Measurements from ENCODE around the gene PARD3B. TPM values are rescaled to one million over a fixed set of nuclear protein-coding genes. Genes with fewer than 3 reads are reported as not detected.

Gene PARD3B
- total and polyA plus RNA-seq, 2 of the 13 experiments (the other 11 are each of a cell fraction or from before 2014, with no cell fraction given), result 0.71 to 2.3 TPM

GRCh38 chr2:204876311-204876710 is 331.0 kb downstream of the PARD3B start:
- ChIA-PET POLR2A (no interaction called here), CTCF (ENCODE audit: low intra/inter-chr PET ratio, low total read pairs) (no interaction called here)
- FAIRE-seq, result no peak
- no peak for DNase-seq (ENCODE audit: low spot score)
- no peak overlapping the region for H3K4me2 ChIP-seq (ENCODE audit: low read depth, low read length)
- H3K4me3 ChIP-seq (replicated peaks in 1 of 3; ENCODE audit: insufficient read depth in 1 of 3, low read depth in 2 of 3, low read length in 3 of 3), result no peak overlapping the region
- H3K36me3 ChIP-seq (replicated peaks in 1 of 2; ENCODE audit: control insufficient read depth in 1 of 2, insufficient read depth in 2 of 2, low read length in 2 of 2), result no peaks in the 10 kb centered on the region
- no peak for ATAC-seq
- peaks cover 16% of the 10 kb centered on the region; the same call in 1 of the 2 replicates for H3K9me3 ChIP-seq (ENCODE audit: low read length)
- no TSS peak for BruUV-seq (replicated peaks)
- no peak overlapping the region for H3K27ac ChIP-seq (ENCODE audit: extremely low read length, insufficient read depth, low read length)
- no peaks in the 10 kb centered on the region for H4K20me1 ChIP-seq (ENCODE audit: insufficient read depth, low read length)
- H3K9ac ChIP-seq (ENCODE audit: insufficient read depth, low read depth, low read length), result no peak overlapping the region
- H3K4me1 ChIP-seq (ENCODE audit: insufficient read depth, low read length), result no peaks in the 10 kb centered on the region
- 34% methylated on average over 4 of the region's 4 CpGs for WGBS (ENCODE audit: low lambda C conversion rate)
- no peaks in the 10 kb centered on the region for H3K79me2 ChIP-seq (ENCODE audit: insufficient read depth, low read length)
- in situ Hi-C loops (cut with HindIII; ENCODE audit: extremely low pct_ligation_motif_present, low pct_unique_long_range_greater_than_20kb) (no loop called here), intact Hi-C loops (cut with micrococcal nuclease; ENCODE audit: unreplicated experiment) (no loop called here)
- H3K27me3 ChIP-seq (ENCODE audit: control insufficient read depth in 1 of 2, insufficient read depth in 2 of 2, low read length in 2 of 2), result no peaks in the 10 kb centered on the region
- no peak overlapping the region for H2AFZ ChIP-seq (ENCODE audit: low read length)
- TF ChIP-seq ZFAT (CRISPR knock-in tag; conservative IDR thresholded peaks at IDR 0.05), result no peak
- TF ChIP-seq, protein P1, sequence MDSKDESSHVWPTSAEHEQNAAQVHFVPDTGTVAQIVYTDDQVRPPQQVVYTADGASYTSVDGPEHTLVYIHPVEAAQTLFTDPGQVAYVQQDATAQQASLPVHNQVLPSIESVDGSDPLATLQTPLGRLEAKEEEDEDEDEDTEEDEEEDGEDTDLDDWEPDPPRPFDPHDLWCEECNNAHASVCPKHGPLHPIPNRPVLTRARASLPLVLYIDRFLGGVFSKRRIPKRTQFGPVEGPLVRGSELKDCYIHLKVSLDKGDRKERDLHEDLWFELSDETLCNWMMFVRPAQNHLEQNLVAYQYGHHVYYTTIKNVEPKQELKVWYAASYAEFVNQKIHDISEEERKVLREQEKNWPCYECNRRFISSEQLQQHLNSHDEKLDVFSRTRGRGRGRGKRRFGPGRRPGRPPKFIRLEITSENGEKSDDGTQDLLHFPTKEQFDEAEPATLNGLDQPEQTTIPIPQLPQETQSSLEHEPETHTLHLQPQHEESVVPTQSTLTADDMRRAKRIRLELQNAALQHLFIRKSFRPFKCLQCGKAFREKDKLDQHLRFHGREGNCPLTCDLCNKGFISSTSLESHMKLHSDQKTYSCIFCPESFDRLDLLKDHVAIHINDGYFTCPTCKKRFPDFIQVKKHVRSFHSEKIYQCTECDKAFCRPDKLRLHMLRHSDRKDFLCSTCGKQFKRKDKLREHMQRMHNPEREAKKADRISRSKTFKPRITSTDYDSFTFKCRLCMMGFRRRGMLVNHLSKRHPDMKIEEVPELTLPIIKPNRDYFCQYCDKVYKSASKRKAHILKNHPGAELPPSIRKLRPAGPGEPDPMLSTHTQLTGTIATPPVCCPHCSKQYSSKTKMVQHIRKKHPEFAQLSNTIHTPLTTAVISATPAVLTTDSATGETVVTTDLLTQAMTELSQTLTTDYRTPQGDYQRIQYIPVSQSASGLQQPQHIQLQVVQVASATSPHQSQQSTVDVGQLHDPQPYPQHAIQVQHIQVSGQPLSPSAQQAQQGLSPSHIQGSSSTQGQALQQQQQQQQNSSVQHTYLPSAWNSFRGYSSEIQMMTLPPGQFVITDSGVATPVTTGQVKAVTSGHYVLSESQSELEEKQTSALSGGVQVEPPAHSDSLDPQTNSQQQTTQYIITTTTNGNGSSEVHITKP (CRISPR knock-in tag; IDR thresholded peaks at IDR 0.05; ENCODE audit: low read depth), result no peak
- no peak for TF ChIP-seq FLYWCH1 (CRISPR knock-in tag; IDR thresholded peaks at IDR 0.05)
- TF ChIP-seq HES4 (CRISPR knock-in tag; IDR thresholded peaks at IDR 0.05; ENCODE audit: borderline replicate concordance), result no peak
- no peak for TF ChIP-seq HOXA3 (CRISPR knock-in tag; IDR thresholded peaks at IDR 0.05)
- no peak for TF ChIP-seq RAD21 (CRISPR knock-in tag; IDR thresholded peaks at IDR 0.05)
- TF ChIP-seq ZBTB38 (CRISPR knock-in tag; IDR thresholded peaks at IDR 0.05), result no peak
- no peak for TF ChIP-seq TBX3 (IDR thresholded peaks at IDR 0.05; ENCODE audit: borderline replicate concordance)
- no peak for TF ChIP-seq KLF9 (CRISPR knock-in tag; IDR thresholded peaks at IDR 0.05; ENCODE audit: low read depth)
- TF ChIP-seq ZGPAT (CRISPR knock-in tag; IDR thresholded peaks at IDR 0.05), result no peak
- no peak for TF ChIP-seq HNRNPUL1 (IDR thresholded peaks at IDR 0.05; ENCODE audit: low read depth, low read length)
- TF ChIP-seq ARID2 (CRISPR knock-in tag; IDR thresholded peaks at IDR 0.05; ENCODE audit: borderline replicate concordance), result no peak
- TF ChIP-seq TAF1 (CRISPR knock-in tag; IDR thresholded peaks at IDR 0.05), result no peak
- no peak for TF ChIP-seq ZFP90 (CRISPR knock-in tag; IDR thresholded peaks at IDR 0.05; ENCODE audit: borderline replicate concordance)
- TF ChIP-seq KDM6A (CRISPR knock-in tag; IDR thresholded peaks at IDR 0.05; ENCODE audit: low read depth), result no peak
- no peak for TF ChIP-seq ZFP82 (CRISPR knock-in tag; IDR thresholded peaks at IDR 0.05; ENCODE audit: borderline replicate concordance)
- no peak for TF ChIP-seq MBNL3 (CRISPR knock-in tag; conservative IDR thresholded peaks at IDR 0.05)
- TF ChIP-seq, protein P2, sequence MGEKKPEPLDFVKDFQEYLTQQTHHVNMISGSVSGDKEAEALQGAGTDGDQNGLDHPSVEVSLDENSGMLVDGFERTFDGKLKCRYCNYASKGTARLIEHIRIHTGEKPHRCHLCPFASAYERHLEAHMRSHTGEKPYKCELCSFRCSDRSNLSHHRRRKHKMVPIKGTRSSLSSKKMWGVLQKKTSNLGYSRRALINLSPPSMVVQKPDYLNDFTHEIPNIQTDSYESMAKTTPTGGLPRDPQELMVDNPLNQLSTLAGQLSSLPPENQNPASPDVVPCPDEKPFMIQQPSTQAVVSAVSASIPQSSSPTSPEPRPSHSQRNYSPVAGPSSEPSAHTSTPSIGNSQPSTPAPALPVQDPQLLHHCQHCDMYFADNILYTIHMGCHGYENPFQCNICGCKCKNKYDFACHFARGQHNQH (CRISPR knock-in tag; IDR thresholded peaks at IDR 0.05), result no peak

All from HepG2 (cell line).